IMR-90 (cell line): ENCODE measurements around the gene TOGARAM1. TPM values are rescaled to one million over a fixed set of nuclear protein-coding genes. Genes with fewer than 3 reads are reported as not detected.

Experiments used
- ATAC-seq: fragments of 200-7000 bp; cut with Tn5 transposase; 2 replicates; pipeline ENCODE4 v1.9.1; 2020; ENCODE audit warnings: low read depth, mild to moderate bottlenecking, moderate library complexity
- BruUV-seq: library from RNA; stranded (reverse); fragments of 400-500 nt; replicated peaks from 2 replicates; lab custom pipeline; 2021; lab: Mats Ljungman, UMichigan
- CTCF ChIA-PET: fragments of 300-600 bp; formaldehyde crosslinking; extraction: SDS; loops from one replicate; lab custom pipeline; 2021; ENCODE audit warnings: antibody characterized with exemption; lab: Yijun Ruan, JAX
- POLR2A ChIA-PET: fragments of 300-600 bp; sonication (Branson Sonifier 250); formaldehyde crosslinking; loops from one replicate; lab custom pipeline; 2022; ENCODE audit warnings: antibody characterized with exemption; ENCODE audit not compliant: unreplicated experiment; lab: Charles Lee
- DNase-seq: peaks from one replicate; pipeline ENCODE4 v3.0.0; 2013
- H2AFZ ChIP-seq: replicated peaks from 2 replicates; pipeline ENCODE3; 2013; ENCODE audit warnings: low read length, mild to moderate bottlenecking; ENCODE audit not compliant: poor library complexity
- H2AK5ac ChIP-seq: 2 replicates; pipeline ENCODE4 v1.6.1; 2013; ENCODE audit warnings: low read depth, low read length, inconsistent platforms
- H2AK9ac ChIP-seq: replicated peaks from 2 replicates; pipeline ENCODE3; 2013; ENCODE audit warnings: mild to moderate bottlenecking, low read depth, low read length, moderate library complexity; ENCODE audit not compliant: poor library complexity
- H2BK120ac ChIP-seq: 2 replicates; pipeline ENCODE4 v1.6.1; 2013; ENCODE audit warnings: low read depth, low read length, inconsistent platforms
- H2BK15ac ChIP-seq: 3 replicates; pipeline ENCODE4 v1.6.1; 2013; ENCODE audit warnings: low read depth, low read length, inconsistent platforms
- H2BK20ac ChIP-seq: 2 replicates; pipeline ENCODE4 v1.6.1; 2013; ENCODE audit warnings: low read depth, mild to moderate bottlenecking, inconsistent platforms, low read length, moderate library complexity
- H2BK5ac ChIP-seq: 2 replicates; pipeline ENCODE4 v1.6.1; 2013; ENCODE audit warnings: mild to moderate bottlenecking, low read depth, low read length, inconsistent platforms; ENCODE audit not compliant: poor library complexity, severe bottlenecking
- H3K14ac ChIP-seq: replicated peaks from 2 replicates; pipeline ENCODE4 v1.6.1; 2013; ENCODE audit warnings: low read depth, low read length, inconsistent platforms
- H3K18ac ChIP-seq: 2 replicates; pipeline ENCODE4 v1.6.1; 2013; ENCODE audit warnings: low read depth, low read length, control low read depth
- H3K23ac ChIP-seq: 2 replicates; pipeline ENCODE4 v1.6.1; 2013; ENCODE audit warnings: low read depth, low read length, inconsistent platforms
- H3K27ac ChIP-seq: 2 replicates; pipeline ENCODE4 v1.5.1; 2013; ENCODE audit warnings: mild to moderate bottlenecking, control low read depth, low read length; ENCODE audit not compliant: insufficient read depth
- H3K27me3 ChIP-seq: 2 replicates; pipeline ENCODE4 v1.6.1; 2013; ENCODE audit warnings: low read length; ENCODE audit not compliant: control insufficient read depth, insufficient read depth
- H3K36me3 ChIP-seq: 2 replicates; pipeline ENCODE4 v1.6.1; 2013; ENCODE audit warnings: low read length, mixed read lengths; ENCODE audit not compliant: control insufficient read depth, insufficient read depth
- H3K4ac ChIP-seq: 2 replicates; pipeline ENCODE4 v1.6.1; 2013; ENCODE audit warnings: low read depth, low read length, inconsistent platforms
- H3K4me1 ChIP-seq: 2 replicates; pipeline ENCODE4 v1.6.1; 2013; ENCODE audit warnings: low read length, mixed read lengths; ENCODE audit not compliant: control insufficient read depth, insufficient read depth
- H3K4me2 ChIP-seq: 2 replicates; pipeline ENCODE4 v1.6.1; 2013; ENCODE audit warnings: low read depth, mild to moderate bottlenecking, control low read depth, low read length, moderate library complexity
- H3K4me3 ChIP-seq: 2 replicates; pipeline ENCODE4 v1.5.1; 2013; ENCODE audit warnings: low read depth, mild to moderate bottlenecking, control low read depth, low read length, moderate library complexity; ENCODE audit not compliant: insufficient read depth
- H3K56ac ChIP-seq: 2 replicates; pipeline ENCODE4 v1.6.1; 2013; ENCODE audit warnings: low read length, inconsistent platforms; ENCODE audit not compliant: insufficient read depth; ENCODE audit errors: extremely low read depth
- H3K79me1 ChIP-seq, 2 experiments: 2 replicates each; pipeline ENCODE4 v1.6.1; 2013; ENCODE audit warnings: low read length in 2 of 2, inconsistent platforms in 1 of 2, low read depth in 1 of 2
- H3K9ac ChIP-seq: 2 replicates; pipeline ENCODE4 v1.6.1; 2013; ENCODE audit warnings: low read depth, low read length, control low read depth
- H3K9me1 ChIP-seq: 2 replicates; pipeline ENCODE4 v1.6.1; 2013; ENCODE audit warnings: low read length, inconsistent platforms; ENCODE audit not compliant: insufficient read depth
- H3K9me3 ChIP-seq: 2 replicates; pipeline ENCODE4 v1.6.1; 2013; ENCODE audit warnings: low read length; ENCODE audit not compliant: control insufficient read depth, insufficient read depth
- H4K20me1 ChIP-seq: 2 replicates; pipeline ENCODE4 v1.6.1; 2013; ENCODE audit warnings: low read length, inconsistent platforms; ENCODE audit not compliant: insufficient read depth
- H4K5ac ChIP-seq: 2 replicates; pipeline ENCODE4 v1.6.1; 2013; ENCODE audit warnings: mild to moderate bottlenecking, low read depth, low read length, control low read depth
- H4K8ac ChIP-seq, 2 experiments: 2 replicates each; pipeline ENCODE4 v1.6.1; 2013; ENCODE audit warnings: low read depth in 2 of 2, low read length in 2 of 2, control low read depth in 1 of 2, inconsistent platforms in 1 of 2
- H4K91ac ChIP-seq: 2 replicates; pipeline ENCODE4 v1.6.1; 2013; ENCODE audit warnings: low read depth, low read length, inconsistent platforms; ENCODE audit not compliant: insufficient read depth
- BHLHE40 ChIP-seq: fragments of 150-350 bp; IDR thresholded peaks from 2 replicates; pipeline ENCODE4 v1.6.1; 2016; ENCODE audit warnings: mild to moderate bottlenecking, low read depth, low read length
- CEBPB ChIP-seq: IDR thresholded peaks from 2 replicates; pipeline ENCODE4 v1.6.1; 2012; ENCODE audit warnings: low read depth, low read length, improper control_type of control experiment
- CHD1 ChIP-seq: IDR thresholded peaks from 2 replicates; pipeline ENCODE4 v1.6.1; 2012; ENCODE audit warnings: low read depth, low read length, improper control_type of control experiment
- CTCF ChIP-seq: conservative IDR thresholded peaks from 2 replicates; pipeline ENCODE4 v1.5.1; 2012; ENCODE audit warnings: mild to moderate bottlenecking, low read depth, low read length, improper control_type of control experiment
- FOS ChIP-seq: fragments of 150-350 bp; IDR thresholded peaks from 2 replicates; pipeline ENCODE4 v1.6.1; 2016; ENCODE audit warnings: low read depth, low read length
- MAFK ChIP-seq: IDR thresholded peaks from 2 replicates; pipeline ENCODE4 v1.6.1; 2012; ENCODE audit warnings: low read depth, low read length, improper control_type of control experiment
- MAZ ChIP-seq: IDR thresholded peaks from 2 replicates; pipeline ENCODE4 v1.6.1; 2012; ENCODE audit warnings: low read depth, mild to moderate bottlenecking, low read length, improper control_type of control experiment, moderate library complexity, borderline replicate concordance
- MXI1 ChIP-seq: IDR thresholded peaks from 2 replicates; pipeline ENCODE4 v1.6.1; 2012; ENCODE audit warnings: low read depth, mild to moderate bottlenecking, low read length, moderate library complexity, borderline replicate concordance
- NFE2L2 ChIP-seq: fragments of 150-350 bp; IDR thresholded peaks from 2 replicates; pipeline ENCODE4 v1.6.1; 2016; ENCODE audit warnings: low read depth, mild to moderate bottlenecking, low read length
- POLR2A ChIP-seq: IDR thresholded peaks from 2 replicates; pipeline ENCODE4 v1.6.1; 2012; ENCODE audit warnings: mild to moderate bottlenecking, low read depth, low read length
- RAD21 ChIP-seq: IDR thresholded peaks from 2 replicates; pipeline ENCODE4 v1.6.1; 2012; ENCODE audit warnings: low read length, improper control_type of control experiment
- RCOR1 ChIP-seq: IDR thresholded peaks from 2 replicates; pipeline ENCODE4 v1.6.1; 2012; ENCODE audit warnings: mild to moderate bottlenecking, low read length, improper control_type of control experiment; ENCODE audit not compliant: insufficient replicate concordance
- RFX5 ChIP-seq: IDR thresholded peaks from 2 replicates; pipeline ENCODE4 v1.8.0; 2012; ENCODE audit warnings: low read depth, mild to moderate bottlenecking, low read length, moderate library complexity
- SMC3 ChIP-seq: fragments of 150-350 bp; IDR thresholded peaks from 2 replicates; pipeline ENCODE4 v1.6.1; 2016; ENCODE audit warnings: low read depth, mild to moderate bottlenecking, antibody characterized with exemption, low read length, moderate library complexity
- WGBS, 2 experiments: methylation state at CpG; one replicate each; pipeline versions ENCODE4 v1.1.5 to v1.1.7; 2013; ENCODE audit warnings: missing lambda C conversion rate in 2 of 2; ENCODE audit not compliant: insufficient read length in 1 of 2; ENCODE audit errors: extremely low coverage in 2 of 2; 5-methylcytosine and 5-hydroxymethylcytosine counted together
- dilution Hi-C: fragments of 300-500 bp; cut with HindIII; formaldehyde crosslinking; loops from one replicate; pipeline ENCODE4 v1.14.3; 2018; ENCODE audit warnings: low sequenced_read_pairs; ENCODE audit not compliant: unreplicated experiment
- in situ Hi-C: fragments of 300-500 bp; cut with MboI; formaldehyde crosslinking; loops from 3 replicates; pipeline ENCODE4 v1.14.3; 2019; ENCODE audit warnings: low sequenced_read_pairs, inconsistent platforms, mixed read lengths
- intact Hi-C: fragments of 100-400 bp; cut with micrococcal nuclease; formaldehyde crosslinking; loops from 2 replicates; pipeline ENCODE4 v1.10.0; 2022
- polyA plus RNA-seq, 3 experiments: library from polyadenylated mRNA; depleted of rRNA; stranded (reverse); fragments of >200 nt; gene quantifications; 2 replicates each; pipeline ENCODE4 v1.2.3, GENCODE V29; 2012; ENCODE audit warnings: low replicate concordance in 1 of 3
- total RNA-seq: library from RNA; depleted of rRNA; stranded (reverse); fragments of >200 nt; gene quantifications from 2 replicates; pipeline ENCODE4 v1.2.3, GENCODE V29; 2012
- TF ChIP-seq, protein P1 (sequence below): fragments of 150-350 bp; IDR thresholded peaks from 2 replicates; pipeline ENCODE4 v1.6.1; 2016; ENCODE audit warnings: low read depth, mild to moderate bottlenecking, low read length, moderate library complexity, borderline replicate concordance
- TF ChIP-seq, protein P2 (sequence below): fragments of 150-350 bp; IDR thresholded peaks from 2 replicates; pipeline ENCODE4 v1.6.1; 2017; ENCODE audit warnings: mild to moderate bottlenecking, antibody characterized with exemption, low read length, low read depth

Gene TOGARAM1
- total and polyA plus RNA-seq, 2 of the 4 experiments (the other 2 are of a cell fraction) = 3.1 to 13.4 TPM

DNA sequence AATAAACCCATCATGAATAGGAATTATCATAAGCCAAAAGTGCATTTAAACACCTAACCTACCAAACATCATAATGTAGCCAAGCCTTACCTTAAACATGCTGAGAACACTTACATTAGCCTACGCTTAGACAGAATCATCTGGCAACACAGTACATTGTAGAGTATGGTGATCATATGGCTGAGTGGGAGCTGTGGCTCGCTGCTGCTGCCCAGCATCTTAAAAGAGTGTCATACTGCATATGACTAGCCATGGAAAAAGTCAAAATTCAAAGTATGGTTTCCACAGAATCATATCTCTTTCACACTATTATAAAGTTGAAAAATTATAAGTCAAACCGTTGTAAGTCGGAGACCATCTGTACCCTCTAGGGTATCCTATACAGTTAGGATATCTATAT lies 89.9 kb downstream of the TOGARAM1 start:
- no peaks in the 10 kb centered on the region for H3K9me3 ChIP-seq
- no TSS peak for BruUV-seq
- H3K79me1 ChIP-seq = no peaks in the 10 kb centered on the region
- H3K4ac ChIP-seq = no peak overlapping the region
- no peaks in the 10 kb centered on the region for H3K9me1 ChIP-seq
- H4K20me1 ChIP-seq = no peaks in the 10 kb centered on the region
- no peak overlapping the region for H2AK9ac ChIP-seq
- no peak overlapping the region for H3K9ac ChIP-seq
- no peak overlapping the region for H3K56ac ChIP-seq
- no peaks in the 10 kb centered on the region for H3K27me3 ChIP-seq
- no peak overlapping the region for H3K23ac ChIP-seq
- H2BK20ac ChIP-seq = no peak overlapping the region
- H3K18ac ChIP-seq = no peak overlapping the region
- peaks cover 5% of the 10 kb centered on the region for H3K36me3 ChIP-seq
- ChIA-PET POLR2A (no interaction called here), CTCF (interaction anchor here (0.6 kb wide), 1 partner anchor 25 kb away, joined by 3 read pairs; no protein-coding TSS in a partner anchor)
- WGBS, 2 experiments = no CpG with 5 or more reads among the region's 4 CpGs
- no peak overlapping the region for H4K5ac ChIP-seq
- H3K4me3 ChIP-seq = no peak overlapping the region
- H4K91ac ChIP-seq = no peak overlapping the region
- no peak overlapping the region for H2AFZ ChIP-seq
- H2BK120ac ChIP-seq = no peak overlapping the region
- H3K14ac ChIP-seq = no peak overlapping the region
- no peaks in the 10 kb centered on the region for H3K4me1 ChIP-seq
- no peak overlapping the region for H3K27ac ChIP-seq
- no peak for ATAC-seq
- dilution Hi-C loops = no loop called here
- no peak overlapping the region for H2BK15ac ChIP-seq
- no peak for DNase-seq
- TF ChIP-seq RAD21 (no peak), BHLHE40 (no peak), CTCF (no peak), CEBPB (no peak), RFX5 (no peak), POLR2A (no peak), MXI1 (no peak), MAZ (no peak), NFE2L2 (no peak), FOS (no peak), SMC3 (no peak), RCOR1 (no peak), MAFK (no peak), CHD1 (no peak)
- TF ChIP-seq, protein P1, sequence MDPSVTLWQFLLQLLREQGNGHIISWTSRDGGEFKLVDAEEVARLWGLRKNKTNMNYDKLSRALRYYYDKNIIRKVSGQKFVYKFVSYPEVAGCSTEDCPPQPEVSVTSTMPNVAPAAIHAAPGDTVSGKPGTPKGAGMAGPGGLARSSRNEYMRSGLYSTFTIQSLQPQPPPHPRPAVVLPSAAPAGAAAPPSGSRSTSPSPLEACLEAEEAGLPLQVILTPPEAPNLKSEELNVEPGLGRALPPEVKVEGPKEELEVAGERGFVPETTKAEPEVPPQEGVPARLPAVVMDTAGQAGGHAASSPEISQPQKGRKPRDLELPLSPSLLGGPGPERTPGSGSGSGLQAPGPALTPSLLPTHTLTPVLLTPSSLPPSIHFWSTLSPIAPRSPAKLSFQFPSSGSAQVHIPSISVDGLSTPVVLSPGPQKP = no peak
- TF ChIP-seq, protein P2, sequence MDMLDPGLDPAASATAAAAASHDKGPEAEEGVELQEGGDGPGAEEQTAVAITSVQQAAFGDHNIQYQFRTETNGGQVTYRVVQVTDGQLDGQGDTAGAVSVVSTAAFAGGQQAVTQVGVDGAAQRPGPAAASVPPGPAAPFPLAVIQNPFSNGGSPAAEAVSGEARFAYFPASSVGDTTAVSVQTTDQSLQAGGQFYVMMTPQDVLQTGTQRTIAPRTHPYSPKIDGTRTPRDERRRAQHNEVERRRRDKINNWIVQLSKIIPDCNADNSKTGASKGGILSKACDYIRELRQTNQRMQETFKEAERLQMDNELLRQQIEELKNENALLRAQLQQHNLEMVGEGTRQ = no peak
- H3K4me2 ChIP-seq = no peak overlapping the region
- H4K8ac ChIP-seq = no peak overlapping the region
- no peak overlapping the region for H2BK5ac ChIP-seq
- no peak overlapping the region for H2AK5ac ChIP-seq
- in situ Hi-C loops = no loop called here
- intact Hi-C loops = no loop called here
